ENCODE results near the gene PET117.

DNA sequence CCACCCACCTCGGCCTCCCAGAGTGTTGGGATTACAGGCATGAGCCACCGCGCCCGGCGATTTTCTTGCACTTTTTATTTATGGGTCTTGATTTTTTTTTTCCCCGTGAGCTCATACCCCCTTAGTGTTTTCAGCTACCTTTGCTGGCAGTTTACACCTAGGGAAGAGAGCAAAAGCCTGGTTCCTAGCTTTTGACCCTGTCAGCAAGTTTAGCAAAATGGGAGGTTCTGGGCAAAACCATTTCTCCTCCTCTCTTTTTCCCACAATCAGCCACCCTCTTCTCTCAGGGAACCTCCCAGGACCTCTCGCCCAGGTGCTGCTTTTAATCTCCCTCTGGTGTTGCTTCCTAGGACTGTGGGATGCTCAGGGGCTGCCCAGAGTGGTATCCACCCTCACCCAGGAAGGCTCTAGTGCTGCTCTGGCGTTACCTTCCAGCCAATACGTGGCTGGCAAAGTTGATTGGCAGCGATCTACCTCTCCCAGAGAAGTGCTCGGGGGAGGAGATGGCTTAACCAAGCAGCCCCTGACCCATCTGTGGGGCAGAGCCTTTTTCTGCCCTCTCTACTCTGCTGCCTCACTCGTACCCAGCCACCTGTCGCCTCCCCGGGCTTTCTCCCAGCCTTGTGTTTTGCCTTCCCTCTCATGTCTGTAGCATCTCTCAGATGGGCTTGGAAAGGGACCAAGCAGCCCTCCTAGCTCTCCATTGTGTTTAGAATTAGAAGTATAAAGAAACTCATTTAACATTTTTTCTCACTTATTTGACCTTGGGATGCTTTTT is 37.4 kb downstream of the PET117 start:
- no peak for TF ChIP-seq POLR2AphosphoS5 (IDR thresholded peaks at IDR 0.05; ENCODE audit: borderline replicate concordance, low read depth, low read length)
- no peak for TF ChIP-seq EZH2 (IDR thresholded peaks at IDR 0.05)
